ENCODE data around the gene SLC39A11. TPM values are rescaled to one million over a fixed set of nuclear protein-coding genes. Genes with fewer than 3 reads are reported as not detected.

SLC39A11 gene
- total RNA-seq, 1 donor from 2014 or later: 13.2 TPM

GRCh38 chr17:72613396-72613795 is 479.1 kb downstream of the SLC39A11 start:
- no peak overlapping the region for H3K4me3 Mint-ChIP-seq (ENCODE audit: unreplicated experiment)
- DNase-seq (ENCODE audit: low spot score): no peak
- H3K27ac Mint-ChIP-seq (ENCODE audit: unreplicated experiment): no peak overlapping the region
- no peaks in the 10 kb centered on the region for H3K4me1 Mint-ChIP-seq (ENCODE audit: unreplicated experiment)
- no peaks in the 10 kb centered on the region for H3K9me3 Mint-ChIP-seq (ENCODE audit: unreplicated experiment)
- H3K36me3 Mint-ChIP-seq (ENCODE audit: low read depth, unreplicated experiment): no peaks in the 10 kb centered on the region
- no peak for TF ChIP-seq CTCF (IDR thresholded peaks at IDR 0.05; ENCODE audit: unreplicated experiment)
- H3K27me3 Mint-ChIP-seq (ENCODE audit: unreplicated experiment): no peaks in the 10 kb centered on the region

GRCh38 chr17:72611172-72611571 is 481.3 kb downstream of the SLC39A11 start:
- H3K27ac Mint-ChIP-seq (ENCODE audit: unreplicated experiment): no peak overlapping the region
- TF ChIP-seq CTCF (IDR thresholded peaks at IDR 0.05; ENCODE audit: unreplicated experiment): no peak
- no peaks in the 10 kb centered on the region for H3K9me3 Mint-ChIP-seq (ENCODE audit: unreplicated experiment)
- H3K27me3 Mint-ChIP-seq (ENCODE audit: unreplicated experiment): no peaks in the 10 kb centered on the region
- DNase-seq (ENCODE audit: low spot score): no peak
- no peak overlapping the region for H3K4me3 Mint-ChIP-seq (ENCODE audit: unreplicated experiment)
- H3K4me1 Mint-ChIP-seq (ENCODE audit: unreplicated experiment): no peaks in the 10 kb centered on the region
- H3K36me3 Mint-ChIP-seq (ENCODE audit: low read depth, unreplicated experiment): no peaks in the 10 kb centered on the region

GRCh38 chr17:72609501-72609900 is 483.0 kb downstream of the SLC39A11 start:
- Mint-ChIP-seq H3K4me1 (ENCODE audit: unreplicated experiment) (no peaks in the 10 kb centered on the region), H3K4me3 (ENCODE audit: unreplicated experiment) (no peak overlapping the region), H3K36me3 (ENCODE audit: low read depth, unreplicated experiment) (no peaks in the 10 kb centered on the region), H3K27me3 (ENCODE audit: unreplicated experiment) (no peaks in the 10 kb centered on the region), H3K27ac (ENCODE audit: unreplicated experiment) (no peak overlapping the region), H3K9me3 (ENCODE audit: unreplicated experiment) (no peaks in the 10 kb centered on the region)
- TF ChIP-seq CTCF (IDR thresholded peaks at IDR 0.05; ENCODE audit: unreplicated experiment): no peak
- DNase-seq (ENCODE audit: low spot score): no peak

- H3K4me1 Mint-ChIP-seq (ENCODE audit: unreplicated experiment): no peaks in the 10 kb centered on the region
- no peak overlapping the region for H3K27ac Mint-ChIP-seq (ENCODE audit: unreplicated experiment)
- no peak for TF ChIP-seq CTCF (IDR thresholded peaks at IDR 0.05; ENCODE audit: unreplicated experiment)
- H3K9me3 Mint-ChIP-seq (ENCODE audit: unreplicated experiment): no peaks in the 10 kb centered on the region
- DNase-seq (ENCODE audit: low spot score): no peak
- H3K4me3 Mint-ChIP-seq (ENCODE audit: unreplicated experiment): no peak overlapping the region
- H3K27me3 Mint-ChIP-seq (ENCODE audit: unreplicated experiment): no peaks in the 10 kb centered on the region
- H3K36me3 Mint-ChIP-seq (ENCODE audit: low read depth, unreplicated experiment): no peaks in the 10 kb centered on the region
Observed at GRCh38 chr17:72608436-72608835, 484.1 kb downstream of the SLC39A11 start.

DNA sequence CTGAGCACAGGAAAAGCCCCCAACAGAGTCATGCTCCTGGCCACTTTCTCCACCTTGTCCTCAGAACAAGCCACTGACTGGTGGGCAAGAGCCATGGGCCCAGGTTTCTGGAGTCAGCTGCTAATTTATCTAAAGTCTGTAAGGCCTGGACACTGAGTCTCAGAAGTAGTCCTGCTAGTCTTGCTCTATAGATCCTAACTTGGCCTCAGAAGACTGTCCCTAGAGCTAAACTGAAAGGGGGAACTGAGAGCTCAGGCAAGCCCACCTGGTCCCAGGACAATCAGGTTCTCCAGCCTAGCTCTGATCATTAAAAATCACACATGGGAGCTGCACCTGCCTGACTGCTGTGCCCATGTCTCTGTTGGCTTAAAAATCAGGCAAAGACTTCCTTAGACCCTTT is 485.8 kb downstream of the SLC39A11 start:
- DNase-seq (ENCODE audit: low spot score): no peak
- H3K4me3 Mint-ChIP-seq (ENCODE audit: unreplicated experiment): no peak overlapping the region
- no peaks in the 10 kb centered on the region for H3K27me3 Mint-ChIP-seq (ENCODE audit: unreplicated experiment)
- no peaks in the 10 kb centered on the region for H3K36me3 Mint-ChIP-seq (ENCODE audit: low read depth, unreplicated experiment)
- H3K9me3 Mint-ChIP-seq (ENCODE audit: unreplicated experiment): no peaks in the 10 kb centered on the region
- no peak for TF ChIP-seq CTCF (IDR thresholded peaks at IDR 0.05; ENCODE audit: unreplicated experiment)
- H3K27ac Mint-ChIP-seq (ENCODE audit: unreplicated experiment): no peak overlapping the region
- no peaks in the 10 kb centered on the region for H3K4me1 Mint-ChIP-seq (ENCODE audit: unreplicated experiment)
